SU-DHL-6 (cell line): ENCODE data around the gene CEMP1.

Experiments
- CTCF ChIP-seq: fragments of 200-600 bp; sonication (generic); IDR thresholded peaks from one replicate; pipeline ENCODE4 v1.5.1; 2017; ENCODE audit warnings: antibody characterized with exemption, mild to moderate bottlenecking, low read length, moderate library complexity; ENCODE audit not compliant: insufficient read depth, poor library complexity, severe bottlenecking
- EZH2phosphoT487 ChIP-seq: fragments of 200-600 bp; sonication (generic), shearing (Covaris generic); conservative IDR thresholded peaks from 2 replicates; pipeline ENCODE4 v1.6.1; 2018; ENCODE audit warnings: mild to moderate bottlenecking, antibody characterized with exemption, low read length, moderate library complexity, mixed read lengths

DNA sequence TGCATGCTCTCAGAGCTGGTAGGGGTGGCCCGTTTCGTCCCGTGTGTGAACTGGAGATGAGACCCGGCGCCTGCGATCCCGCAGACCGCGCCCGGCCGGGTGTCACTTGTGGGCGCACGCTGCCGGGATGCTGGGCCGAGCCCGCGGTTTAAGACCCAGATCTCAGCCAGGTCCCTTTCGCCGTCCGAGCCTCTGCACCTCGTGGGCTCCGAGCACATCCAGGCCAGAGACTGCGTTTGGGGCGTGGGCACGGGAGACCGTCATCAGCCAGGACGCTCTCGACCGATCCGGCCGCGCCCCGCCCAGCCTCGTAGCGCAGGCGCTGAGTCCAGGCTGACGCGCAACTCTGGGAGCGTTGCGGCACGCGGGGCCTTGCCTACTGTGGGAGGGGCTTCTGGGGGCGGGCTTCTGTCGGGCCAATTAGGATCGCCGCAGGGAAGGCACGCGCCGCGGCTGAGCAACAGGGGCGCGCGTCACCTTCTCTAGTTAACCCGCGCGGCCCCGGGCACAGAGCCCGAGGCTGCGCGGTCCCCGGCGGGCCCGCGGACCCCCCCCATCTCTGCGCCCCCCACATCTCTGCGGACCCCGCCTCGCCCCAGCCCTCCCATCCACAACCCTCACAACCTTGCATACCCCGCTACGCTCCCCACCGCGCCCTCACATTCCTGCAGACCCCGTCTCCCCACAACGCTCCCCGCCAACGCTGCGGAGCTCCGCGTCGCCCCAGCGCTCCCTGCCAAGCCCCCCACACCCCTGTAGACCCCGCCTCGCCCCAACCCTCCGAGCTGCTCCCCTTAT is 687 bp upstream of the CEMP1 start:
- TF ChIP-seq CTCF (no peak), EZH2phosphoT487 (no peak)
